SK-N-SH treated with all-trans-retinoic acid at 6 μM for 48 hours (cell line): ENCODE data around the gene WDSUB1.

Source experiments
- ARNTL ChIP-seq: fragments of 450-650 bp; formaldehyde crosslinking; IDR thresholded peaks from 2 replicates; pipeline ENCODE4 v1.5.0; 2020; ENCODE audit warnings: low read depth, mild to moderate bottlenecking, moderate library complexity, borderline replicate concordance
- ISL1 ChIP-seq: fragments of 250-450 bp; sonication (Bioruptor Pico); IDR thresholded peaks from 2 replicates; pipeline ENCODE4 v2.1.2; 2022; ENCODE audit warnings: mild to moderate bottlenecking, moderate library complexity
- SNAI2 ChIP-seq: fragments of 250-450 bp; sonication (Bioruptor Pico); IDR thresholded peaks from 2 replicates; pipeline ENCODE4 v1.5.0; 2020; ENCODE audit warnings: mild to moderate bottlenecking, moderate library complexity
- ZNF70 ChIP-seq: fragments of 450-650 bp; formaldehyde crosslinking; IDR thresholded peaks from 2 replicates; pipeline ENCODE4 v1.5.0; 2020; ENCODE audit warnings: mild to moderate bottlenecking, moderate library complexity
- TF ChIP-seq, protein P1 (sequence below): fragments of 250-450 bp; sonication (Bioruptor Pico); IDR thresholded peaks from 2 replicates; pipeline ENCODE4 v1.5.1; 2021; ENCODE audit warnings: mild to moderate bottlenecking, moderate library complexity
- TF ChIP-seq, protein P2 (sequence below): fragments of 250-450 bp; sonication (Bioruptor Pico); IDR thresholded peaks from 2 replicates; pipeline ENCODE4 v1.5.1; 2020; ENCODE audit warnings: low read depth, mild to moderate bottlenecking, moderate library complexity

DNA sequence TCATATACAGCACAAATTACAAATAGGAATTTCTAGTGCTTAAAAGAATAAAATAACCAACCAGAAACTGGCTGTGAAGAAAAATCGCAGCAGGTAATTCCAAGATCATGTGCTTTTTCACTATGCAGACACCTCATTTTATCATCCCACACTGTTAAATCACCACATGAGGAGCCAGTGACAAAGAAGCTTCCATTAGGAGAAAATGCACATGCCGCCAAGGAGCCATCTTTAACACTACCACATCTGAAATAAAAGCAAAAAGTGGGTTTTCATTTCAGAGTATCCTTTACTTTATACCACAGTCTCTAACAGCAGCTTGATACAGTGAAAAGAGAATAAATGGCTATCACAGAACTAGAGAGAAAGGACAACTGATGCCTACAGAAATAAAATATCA lies 6.8 kb downstream of the WDSUB1 start:
- TF ChIP-seq SNAI2 (CRISPR knock-in tag) (no peak), ZNF70 (no peak), ISL1 (CRISPR knock-in tag) (no peak), ARNTL (no peak)
- TF ChIP-seq, protein P1, sequence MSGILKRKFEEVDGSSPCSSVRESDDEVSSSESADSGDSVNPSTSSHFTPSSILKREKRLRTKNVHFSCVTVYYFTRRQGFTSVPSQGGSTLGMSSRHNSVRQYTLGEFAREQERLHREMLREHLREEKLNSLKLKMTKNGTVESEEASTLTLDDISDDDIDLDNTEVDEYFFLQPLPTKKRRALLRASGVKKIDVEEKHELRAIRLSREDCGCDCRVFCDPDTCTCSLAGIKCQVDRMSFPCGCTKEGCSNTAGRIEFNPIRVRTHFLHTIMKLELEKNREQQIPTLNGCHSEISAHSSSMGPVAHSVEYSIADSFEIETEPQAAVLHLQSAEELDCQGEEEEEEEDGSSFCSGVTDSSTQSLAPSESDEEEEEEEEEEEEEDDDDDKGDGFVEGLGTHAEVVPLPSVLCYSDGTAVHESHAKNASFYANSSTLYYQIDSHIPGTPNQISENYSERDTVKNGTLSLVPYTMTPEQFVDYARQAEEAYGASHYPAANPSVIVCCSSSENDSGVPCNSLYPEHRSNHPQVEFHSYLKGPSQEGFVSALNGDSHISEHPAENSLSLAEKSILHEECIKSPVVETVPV (CRISPR knock-in tag): no peak
- TF ChIP-seq, protein P2, sequence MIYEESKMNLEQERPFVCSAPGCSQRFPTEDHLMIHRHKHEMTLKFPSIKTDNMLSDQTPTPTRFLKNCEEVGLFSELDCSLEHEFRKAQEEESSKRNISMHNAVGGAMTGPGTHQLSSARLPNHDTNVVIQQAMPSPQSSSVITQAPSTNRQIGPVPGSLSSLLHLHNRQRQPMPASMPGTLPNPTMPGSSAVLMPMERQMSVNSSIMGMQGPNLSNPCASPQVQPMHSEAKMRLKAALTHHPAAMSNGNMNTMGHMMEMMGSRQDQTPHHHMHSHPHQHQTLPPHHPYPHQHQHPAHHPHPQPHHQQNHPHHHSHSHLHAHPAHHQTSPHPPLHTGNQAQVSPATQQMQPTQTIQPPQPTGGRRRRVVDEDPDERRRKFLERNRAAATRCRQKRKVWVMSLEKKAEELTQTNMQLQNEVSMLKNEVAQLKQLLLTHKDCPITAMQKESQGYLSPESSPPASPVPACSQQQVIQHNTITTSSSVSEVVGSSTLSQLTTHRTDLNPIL: no peak
